Measurements from ENCODE around the gene LSG1. TPM values are rescaled to one million over a fixed set of nuclear protein-coding genes. Genes with fewer than 3 reads are reported as not detected.

Gene LSG1
- total and polyA plus RNA-seq, 9 of the 15 experiments (the other 6 are each of a cell fraction or from before 2014, with no cell fraction given) = 14.9 to 73.7 (median 46.7) TPM

DNA sequence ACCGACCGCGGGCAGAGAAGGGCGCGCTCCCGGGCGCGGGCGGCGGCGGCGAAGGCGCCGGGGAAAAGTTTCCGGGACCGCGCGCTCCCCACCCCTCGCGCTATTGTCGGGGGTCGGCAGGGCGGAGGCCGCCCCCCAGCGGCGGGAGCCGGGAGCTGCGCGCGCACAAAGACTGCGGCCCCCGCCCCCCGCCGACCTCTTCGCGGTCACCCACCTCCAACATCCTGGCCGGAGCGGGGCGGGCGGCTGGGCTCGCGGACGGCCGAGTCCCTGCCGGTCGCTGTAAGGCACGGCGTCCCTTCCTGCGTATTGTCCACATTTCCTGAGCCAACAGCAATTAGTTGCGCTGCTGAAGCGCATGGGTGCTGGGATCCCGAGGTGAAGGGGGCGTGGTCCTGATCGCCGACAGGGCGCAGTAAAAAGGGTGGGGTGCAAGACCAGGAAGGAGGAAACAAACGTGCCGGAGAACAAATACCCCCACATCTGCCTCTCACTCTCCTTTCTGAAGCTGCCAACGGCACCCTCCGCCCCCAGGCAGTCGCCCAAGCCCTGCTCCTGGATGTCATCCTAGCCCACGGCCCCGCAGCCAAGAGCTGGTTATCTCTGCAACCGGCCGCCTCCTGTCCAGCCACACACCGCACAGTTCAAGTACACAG is 38.5 kb downstream of the LSG1 start, which contains the start of gene TMEM44 (continued):
- TF ChIP-seq MYC (IDR thresholded peaks at IDR 0.05; ENCODE audit: low read depth, low read length) (peak; percentile 61; the same call in 1 of the 2 replicates), MYC (CRISPR knock-in tag; IDR thresholded peaks at IDR 0.05; ENCODE audit: borderline replicate concordance, low read depth) (no peak), PCBP2 (IDR thresholded peaks at IDR 0.05; ENCODE audit: low read depth, low read length, poor library complexity, severe bottlenecking) (no peak), POLR3G (IDR thresholded peaks at IDR 0.05; ENCODE audit: extremely low read depth, insufficient read length, insufficient replicate concordance) (no peak), KLF16 (IDR thresholded peaks at IDR 0.05) (no peak), ATF1 (CRISPR knock-in tag; IDR thresholded peaks at IDR 0.05) (no peak), ATF1 (tag; IDR thresholded peaks at IDR 0.05) (peak; percentile 63), HCFC1 (IDR thresholded peaks at IDR 0.05; ENCODE audit: low read depth, low read length) (peak; percentile 35), RAD21 (CRISPR knock-in tag; conservative IDR thresholded peaks at IDR 0.05 in 1 of 2, IDR thresholded peaks at IDR 0.05 in 1 of 2) (peak; percentile 55 to 69), MAZ (CRISPR knock-in tag; conservative IDR thresholded peaks at IDR 0.05 in 1 of 2, IDR thresholded peaks at IDR 0.05 in 1 of 2) (peak; percentile 82 to 96), CREM (IDR thresholded peaks at IDR 0.05; ENCODE audit: low read depth) (peak; percentile 46), FUS (optimal IDR thresholded peaks at IDR 0.05; ENCODE audit: low read depth, low read length) (peak; percentile 53), HNRNPLL (IDR thresholded peaks at IDR 0.05; ENCODE audit: low read depth, low read length, poor library complexity, severe bottlenecking) (peak; percentile 70), NFIC (IDR thresholded peaks at IDR 0.05) (peak; percentile 14; the same call in 1 of the 2 replicates), PHF8 (IDR thresholded peaks at IDR 0.05; ENCODE audit: borderline replicate concordance, low read length) (peak; percentile 70; the same call in 1 of the 2 replicates), RBFOX2 (IDR thresholded peaks at IDR 0.05; ENCODE audit: low read depth, low read length) (peak; percentile 82), YY1 (IDR thresholded peaks at IDR 0.05; ENCODE audit: borderline replicate concordance in 1 of 3, control insufficient read depth in 1 of 3, extremely low read depth in 1 of 3, insufficient read depth in 3 of 3, insufficient read length in 1 of 3, insufficient replicate concordance in 2 of 3, low read depth in 1 of 3, low read length in 2 of 3) (no peak), HNRNPH1 (optimal IDR thresholded peaks at IDR 0.05; ENCODE audit: low read depth, low read length) (no peak), POLR2A (conservative IDR thresholded peaks at IDR 0.05) (peak; percentile 68), ZNF780A (CRISPR knock-in tag; IDR thresholded peaks at IDR 0.05) (no peak), JUND (IDR thresholded peaks at IDR 0.05; ENCODE audit: borderline replicate concordance, low read depth, low read length) (peak; percentile 4; the same call in 1 of the 2 replicates), JUND (tag; IDR thresholded peaks at IDR 0.05; ENCODE audit: borderline replicate concordance, low read depth, low read length) (no peak), ZNF561 (CRISPR knock-in tag; conservative IDR thresholded peaks at IDR 0.05) (no peak), ESRRA (IDR thresholded peaks at IDR 0.05; ENCODE audit: borderline replicate concordance, low read depth) (peak; percentile 72; the same call in 1 of the 2 replicates), TOE1 (IDR thresholded peaks at IDR 0.05; ENCODE audit: borderline replicate concordance) (peak; percentile 69; the same call in 1 of the 2 replicates), TOE1 (CRISPR knock-in tag; IDR thresholded peaks at IDR 0.05; ENCODE audit: borderline replicate concordance, low read depth) (no peak), CTBP1 (IDR thresholded peaks at IDR 0.05; ENCODE audit: borderline replicate concordance) (peak; percentile 96)
- TF ChIP-seq, protein P1, sequence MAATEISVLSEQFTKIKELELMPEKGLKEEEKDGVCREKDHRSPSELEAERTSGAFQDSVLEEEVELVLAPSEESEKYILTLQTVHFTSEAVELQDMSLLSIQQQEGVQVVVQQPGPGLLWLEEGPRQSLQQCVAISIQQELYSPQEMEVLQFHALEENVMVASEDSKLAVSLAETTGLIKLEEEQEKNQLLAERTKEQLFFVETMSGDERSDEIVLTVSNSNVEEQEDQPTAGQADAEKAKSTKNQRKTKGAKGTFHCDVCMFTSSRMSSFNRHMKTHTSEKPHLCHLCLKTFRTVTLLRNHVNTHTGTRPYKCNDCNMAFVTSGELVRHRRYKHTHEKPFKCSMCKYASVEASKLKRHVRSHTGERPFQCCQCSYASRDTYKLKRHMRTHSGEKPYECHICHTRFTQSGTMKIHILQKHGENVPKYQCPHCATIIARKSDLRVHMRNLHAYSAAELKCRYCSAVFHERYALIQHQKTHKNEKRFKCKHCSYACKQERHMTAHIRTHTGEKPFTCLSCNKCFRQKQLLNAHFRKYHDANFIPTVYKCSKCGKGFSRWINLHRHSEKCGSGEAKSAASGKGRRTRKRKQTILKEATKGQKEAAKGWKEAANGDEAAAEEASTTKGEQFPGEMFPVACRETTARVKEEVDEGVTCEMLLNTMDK (IDR thresholded peaks at IDR 0.05; ENCODE audit: borderline replicate concordance, insufficient read depth, low read depth, low read length, poor library complexity, severe bottlenecking) = peak; percentile 89

Measured in K562 (cell line).